Ovary (tissue), 9 donors: ENCODE results near the gene PAGE2B. TPM values are rescaled to one million over a fixed set of nuclear protein-coding genes. Genes with fewer than 3 reads are reported as not detected.
"Not testable (repeated sequence)": the region's sequence is repeated elsewhere in the genome, so short reads cannot be mapped to it uniquely, and the experiment has no call there.

Experiments
- DNase-seq, 5 donors: peaks; one replicate each; pipeline ENCODE4 v3.0.0-alpha.2; 2019 to 2020
- H3K27ac ChIP-seq, 2 donors: fragments of 200-600 bp; one replicate each; pipeline versions ENCODE4 v1.5.1 to v1.8.0; 2019 to 2022
- H3K27me3 ChIP-seq: fragments of 200-600 bp; one replicate; pipeline ENCODE4 v1.8.0; 2022
- H3K36me3 ChIP-seq: fragments of 200-600 bp; sonication (generic); one replicate; pipeline ENCODE4 v1.5.1; 2019
- H3K4me1 ChIP-seq: one replicate; pipeline ENCODE4 v1.8.1; 2013; ENCODE audit warnings: mild to moderate bottlenecking, moderate library complexity; ENCODE audit not compliant: insufficient read depth
- H3K4me3 ChIP-seq: fragments of 200-600 bp; sonication (generic); one replicate; pipeline ENCODE4 v1.5.1; 2017
- H3K9me3 ChIP-seq, 2 donors: fragments of 200-600 bp in 1 of 2; sonication (generic) in 1 of 2; one replicate each; pipeline versions ENCODE4 v1.5.1 to v1.8.1; 2013 to 2019; ENCODE audit warnings: mild to moderate bottlenecking in 1 of 2, moderate library complexity in 1 of 2
- CTCF ChIP-seq, 3 donors: fragments of 450-650 bp in 2 of 3; fragments of 200-600 bp in 1 of 3; IDR thresholded peaks; one replicate each; pipeline versions ENCODE4 v1.5.1 to v1.8.0; 2016 to 2022; ENCODE audit warnings: antibody characterized with exemption in 3 of 3, mild to moderate bottlenecking in 1 of 3
- EP300 ChIP-seq: sonication (generic); formaldehyde crosslinking; IDR thresholded peaks from one replicate; pipeline ENCODE4 v1.6.1; 2017; ENCODE audit warnings: antibody characterized with exemption
- POLR2A ChIP-seq: fragments of 450-650 bp; IDR thresholded peaks from one replicate; pipeline ENCODE4 v1.6.1; 2017; ENCODE audit warnings: antibody characterized with exemption, mild to moderate bottlenecking, moderate library complexity
- WGBS, 3 donors: extraction: QIAGEN DNeasy Blood & Tissue Kit in 1 of 3; methylation state at CpG; one replicate each; pipeline versions ENCODE4 v1.1.5 to v1.1.7; 2013 to 2017; 5-methylcytosine and 5-hydroxymethylcytosine counted together
- intact Hi-C, 4 donors: fragments of 100-400 bp; cut with DNase I; formaldehyde crosslinking; loops; one replicate each; pipeline versions ENCODE4 v1.11.0 to v1.15.1; 2022 to 2023
- polyA plus RNA-seq, 2 donors: library from polyadenylated mRNA; stranded (reverse); fragments of 200-250 nt in 1 of 2; fragments of 350-450 nt in 1 of 2; fragmentation: Illumina TruSeq in 1 of 2; extraction: RNeasy Lipid Tissue Mini Kit (QIAGEN cat#74804) in 1 of 2; gene quantifications; one replicate each; pipeline ENCODE4 v1.2.3, GENCODE V29; 2013 to 2014
- total RNA-seq, 7 donors: library from RNA; depleted of rRNA in 2 of 7; stranded (reverse); fragments of >200 nt in 2 of 7; fragmentation: NEBNext Ultra II Directional in 3 of 7; extraction: Animal tissue kit (Norgen Biotek cat#: 25700) in 3 of 7; gene quantifications; one replicate each; pipeline versions ENCODE4 v1.1.0 to v1.2.4, GENCODE V29; 2016 to 2023
- donor health status: DM: no; HTN: no; CAD: no; lungs with moderate emphysema.
- donor health status: DM: no; HTN: no; CAD: no.
- donor health status: Bipolar disorder and iron deficiency.
- donor health status: DM: yes; HTN: yes; CAD: no.
- donor health status: DM: no; HTN: no; CAD: no.
- donor health status: DM: yes; HTN: yes; CAD: no.

PAGE2B gene
- total and polyA plus RNA-seq, 9 donors: 0.75 TPM; not detected in 8

GRCh38 chrX:55111578-55112254 lies 36.9 kb downstream of the PAGE2B start:
- TF ChIP-seq POLR2A: no peak
- no peak for TF ChIP-seq CTCF (IDR thresholded peaks at IDR 0.05)
- TF ChIP-seq EP300: no peak
- intact Hi-C loops: no loop called here
- Histone ChIP-seq H3K9me3 (no peaks in the 10 kb centered on the region), H3K27ac (no peak overlapping the region), H3K4me1 (no peaks in the 10 kb centered on the region), H3K36me3 (no peaks in the 10 kb centered on the region), H3K4me3 (no peak overlapping the region), H3K27me3 (no peaks in the 10 kb centered on the region)
- WGBS, 3 donors: 61 to 63% (median 62%) methylated on average over 8 of the region's 8 CpGs
- DNase-seq: no peak

- intact Hi-C loops, DNase-seq, H3K9me3 ChIP-seq, H3K4me3 ChIP-seq, H3K4me1 ChIP-seq, H3K27ac ChIP-seq, H3K27me3 ChIP-seq, H3K36me3 ChIP-seq: not testable (repeated sequence)
- 31 to 36% (median 35%) methylated on average over 7 of the region's 7 CpGs for WGBS, 3 donors
Observed at GRCh38 chrX:55116589-55116988, 41.8 kb downstream of the PAGE2B start.

- WGBS, 3 donors: 66 to 79% (median 79%) methylated on average over 3 of the region's 3 CpGs
- intact Hi-C loops: no loop called here
- DNase-seq: no peak
- Histone ChIP-seq H3K27me3 (no peaks in the 10 kb centered on the region), H3K9me3 (no peaks in the 10 kb centered on the region), H3K4me3 (no peak overlapping the region), H3K36me3 (no peaks in the 10 kb centered on the region), H3K4me1 (no peaks in the 10 kb centered on the region), H3K27ac (no peak overlapping the region)
- TF ChIP-seq POLR2A (no peak), EP300 (no peak), CTCF (IDR thresholded peaks at IDR 0.05) (no peak)
Observed at GRCh38 chrX:55118574-55118973, 43.7 kb downstream of the PAGE2B start.

GRCh38 chrX:55119271-55119670 lies 44.4 kb downstream of the PAGE2B start:
- no peaks in the 10 kb centered on the region for H3K9me3 ChIP-seq
- H3K27ac ChIP-seq: no peak overlapping the region
- TF ChIP-seq CTCF (IDR thresholded peaks at IDR 0.05) (no peak), POLR2A (no peak), EP300 (no peak)
- H3K4me1 ChIP-seq: no peaks in the 10 kb centered on the region
- intact Hi-C loops: no loop called here
- H3K27me3 ChIP-seq: no peaks in the 10 kb centered on the region
- no peak overlapping the region for H3K4me3 ChIP-seq
- DNase-seq: no peak
- no peaks in the 10 kb centered on the region for H3K36me3 ChIP-seq

GRCh38 chrX:55119712-55120111 lies 44.9 kb downstream of the PAGE2B start:
- Histone ChIP-seq H3K4me3 (no peak overlapping the region), H3K27me3 (no peaks in the 10 kb centered on the region), H3K27ac (no peak overlapping the region), H3K36me3 (no peaks in the 10 kb centered on the region), H3K4me1 (no peaks in the 10 kb centered on the region), H3K9me3 (no peaks in the 10 kb centered on the region)
- DNase-seq: no peak
- TF ChIP-seq POLR2A (no peak), EP300 (no peak), CTCF (IDR thresholded peaks at IDR 0.05) (no peak)
- WGBS, 3 donors: 33 to 45% (median 34%) methylated on average over 1 of the region's 1 CpG
- intact Hi-C loops: no loop called here
